Measurements from ENCODE around the gene ETFDH.
A peak's percentile ranks its signal among the peaks of the same experiment; 100 is the strongest.

DNA sequence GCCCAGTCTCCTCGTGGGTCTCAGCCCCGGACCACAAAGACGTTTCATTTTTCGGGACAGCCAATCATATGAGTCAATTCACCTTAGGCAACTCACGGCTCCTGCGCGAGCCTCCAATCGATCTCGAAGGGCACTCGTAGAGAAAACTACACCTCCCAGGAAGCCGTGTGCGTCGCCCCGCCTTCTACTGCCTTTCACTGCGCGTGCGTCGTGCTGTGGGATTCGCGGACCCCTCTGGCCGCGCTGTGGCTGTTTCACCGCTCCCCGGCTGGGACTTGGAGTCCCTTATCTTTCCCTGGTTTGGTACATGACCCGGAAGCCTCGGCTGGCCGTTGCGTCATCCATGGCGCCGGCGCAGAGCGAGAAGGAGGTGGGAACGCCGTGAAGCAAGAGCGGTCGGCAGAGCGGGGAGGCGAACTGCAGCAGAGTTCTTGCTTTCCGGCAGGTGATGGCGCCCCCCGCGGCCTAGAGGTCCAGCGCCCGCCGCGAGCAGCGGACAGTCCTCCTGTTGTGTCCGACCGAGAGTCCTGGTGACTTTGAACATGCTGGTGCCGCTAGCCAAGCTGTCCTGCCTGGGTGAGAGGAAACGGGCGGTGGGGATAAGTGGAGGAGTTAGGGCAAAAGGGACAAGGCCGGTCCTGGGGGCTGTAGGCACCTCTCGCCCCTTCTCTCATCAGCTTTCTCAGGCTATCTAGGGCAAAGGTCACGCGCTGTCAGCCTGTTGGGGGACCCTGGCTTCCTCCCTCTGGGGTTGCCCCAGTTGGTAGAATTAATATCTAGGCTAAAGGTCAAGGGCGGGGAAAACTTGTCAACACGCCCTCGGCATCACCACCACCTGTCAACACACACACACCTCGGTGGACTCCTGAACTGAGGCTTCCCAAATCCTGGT lies at the start of gene ETFDH:
- TF ChIP-seq, protein P1, sequence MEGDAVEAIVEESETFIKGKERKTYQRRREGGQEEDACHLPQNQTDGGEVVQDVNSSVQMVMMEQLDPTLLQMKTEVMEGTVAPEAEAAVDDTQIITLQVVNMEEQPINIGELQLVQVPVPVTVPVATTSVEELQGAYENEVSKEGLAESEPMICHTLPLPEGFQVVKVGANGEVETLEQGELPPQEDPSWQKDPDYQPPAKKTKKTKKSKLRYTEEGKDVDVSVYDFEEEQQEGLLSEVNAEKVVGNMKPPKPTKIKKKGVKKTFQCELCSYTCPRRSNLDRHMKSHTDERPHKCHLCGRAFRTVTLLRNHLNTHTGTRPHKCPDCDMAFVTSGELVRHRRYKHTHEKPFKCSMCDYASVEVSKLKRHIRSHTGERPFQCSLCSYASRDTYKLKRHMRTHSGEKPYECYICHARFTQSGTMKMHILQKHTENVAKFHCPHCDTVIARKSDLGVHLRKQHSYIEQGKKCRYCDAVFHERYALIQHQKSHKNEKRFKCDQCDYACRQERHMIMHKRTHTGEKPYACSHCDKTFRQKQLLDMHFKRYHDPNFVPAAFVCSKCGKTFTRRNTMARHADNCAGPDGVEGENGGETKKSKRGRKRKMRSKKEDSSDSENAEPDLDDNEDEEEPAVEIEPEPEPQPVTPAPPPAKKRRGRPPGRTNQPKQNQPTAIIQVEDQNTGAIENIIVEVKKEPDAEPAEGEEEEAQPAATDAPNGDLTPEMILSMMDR (conservative IDR thresholded peaks at IDR 0.05; ENCODE audit: low read length): peak; percentile 80
- no peak for TF ChIP-seq EZH2phosphoT487 (IDR thresholded peaks at IDR 0.05; ENCODE audit: borderline replicate concordance)

Measured in Loucy (cell line).